GM12891 (cell line): ENCODE results near the gene SNX24.

Experiments
- POLR2A ChIP-seq: IDR thresholded peaks from 2 replicates; pipeline ENCODE4 v1.6.1; 2011; ENCODE audit warnings: low read depth, low read length, control low read depth
- POLR2AphosphoS5 ChIP-seq: IDR thresholded peaks from 2 replicates; pipeline ENCODE4 v1.6.1; 2011; ENCODE audit warnings: low read depth, low read length, control low read depth
- POU2F2 ChIP-seq: IDR thresholded peaks from 2 replicates; pipeline ENCODE4 v1.6.1; 2011; ENCODE audit warnings: low read depth, mild to moderate bottlenecking, control low read depth, low read length, moderate library complexity
- TAF1 ChIP-seq: IDR thresholded peaks from 2 replicates; pipeline ENCODE4 v1.6.1; 2011; ENCODE audit warnings: low read depth, low read length, control low read depth

DNA sequence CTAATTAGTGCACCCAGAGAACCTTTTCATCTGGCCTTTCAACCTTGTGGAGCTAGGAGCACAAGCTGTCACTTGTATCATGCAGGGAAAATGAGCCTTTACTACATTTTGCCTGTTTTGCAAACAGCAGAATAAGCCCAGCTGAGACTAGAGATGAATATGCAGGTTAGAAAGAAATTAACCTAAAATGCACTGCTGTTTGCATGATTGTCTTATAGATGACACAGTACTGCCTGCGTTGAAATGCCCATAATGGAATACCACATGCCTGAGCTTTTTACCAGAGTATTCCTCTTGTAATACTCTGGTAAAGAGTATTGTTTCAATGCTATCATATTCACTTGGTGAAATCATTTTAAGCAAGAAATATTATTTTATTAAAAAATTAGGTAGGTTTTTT is 90.7 kb downstream of the SNX24 start:
- no peak for TF ChIP-seq POLR2A
- no peak for TF ChIP-seq POLR2AphosphoS5
- TF ChIP-seq TAF1: no peak
- TF ChIP-seq POU2F2: no peak
